ENCODE measurements around the gene DCLK2.

The DCLK2 gene

DNA sequence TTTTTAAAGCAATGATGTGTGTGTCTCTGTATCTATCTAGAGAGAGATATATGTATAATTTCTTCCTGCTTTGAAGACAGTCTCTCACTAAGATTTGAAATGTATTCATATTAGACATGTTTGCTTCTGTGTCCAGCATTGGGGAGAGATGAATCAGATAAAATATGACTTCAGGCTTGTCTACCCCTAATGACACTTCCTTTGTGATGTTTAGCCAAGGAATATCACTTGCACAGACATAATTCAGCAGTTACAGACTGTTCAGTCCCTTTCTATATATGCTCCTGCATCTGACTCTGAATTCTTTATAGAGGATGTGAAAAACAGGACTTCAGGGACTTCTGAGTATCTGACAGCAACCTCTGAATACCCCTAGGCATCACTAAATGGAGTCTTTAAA, 158.4 kb downstream of the DCLK2 start:
- Histone ChIP-seq H3K4me3 (IDR thresholded peaks at IDR 0.05; ENCODE audit: insufficient read depth, low read depth, low read length) (no peak overlapping the region), H3K4me1 (ENCODE audit: low read depth, poor library complexity, severe bottlenecking) (no peaks in the 10 kb centered on the region), H3K27ac (no peak overlapping the region), H4K20me1 (ENCODE audit: insufficient read depth) (no peaks in the 10 kb centered on the region), H2AFZ (ENCODE audit: low read depth) (no peak overlapping the region), H3K36me3 (ENCODE audit: insufficient read depth) (no peaks in the 10 kb centered on the region), H3K79me2 (ENCODE audit: insufficient read depth, low read depth) (no peaks in the 10 kb centered on the region), H3K27me3 (ENCODE audit: insufficient read depth, low read depth) (no peaks in the 10 kb centered on the region), H3K4me2 (no peak overlapping the region), H3K9ac (no peak overlapping the region)
- TF ChIP-seq CTCF (conservative IDR thresholded peaks at IDR 0.05; ENCODE audit: low read depth, low read length) = no peak

DNA sequence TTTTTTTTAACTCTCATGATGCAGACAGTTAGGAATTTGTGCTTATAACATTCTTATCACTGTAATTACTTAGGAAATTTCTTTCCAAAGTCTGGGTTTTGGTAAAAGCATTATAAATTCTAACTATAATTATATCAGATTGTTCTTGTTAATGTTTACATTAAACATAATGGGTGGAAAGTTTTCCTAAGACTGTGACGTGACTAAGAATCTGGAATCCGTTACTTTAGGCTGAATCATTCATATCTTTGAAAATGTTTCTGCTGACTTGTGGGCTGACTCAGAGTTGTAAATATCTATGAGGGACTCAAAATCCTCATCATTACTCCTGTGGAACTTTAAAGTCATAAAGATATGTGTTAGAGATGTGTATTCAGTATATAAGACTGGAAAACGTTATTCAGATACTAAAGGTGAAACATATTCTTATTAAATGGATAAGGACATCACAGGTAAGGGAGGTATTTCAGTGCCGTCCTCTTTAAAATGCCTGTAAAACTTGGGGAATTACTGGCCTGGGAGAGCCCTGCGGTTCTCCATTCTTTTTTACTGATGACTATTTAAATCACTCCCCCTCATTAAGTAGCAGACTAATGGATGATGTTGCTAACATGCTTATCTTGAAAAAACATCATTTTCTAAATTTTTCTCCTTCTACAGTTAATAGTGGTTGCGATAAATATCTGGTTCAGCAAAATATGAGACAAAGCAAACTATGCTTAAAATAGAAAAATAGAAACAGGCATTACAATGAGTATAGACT, 159.0 kb downstream of the DCLK2 start:
- TF ChIP-seq CTCF (conservative IDR thresholded peaks at IDR 0.05; ENCODE audit: low read depth, low read length) = no peak
- Histone ChIP-seq H3K9ac (no peak overlapping the region), H3K27me3 (ENCODE audit: insufficient read depth, low read depth) (no peaks in the 10 kb centered on the region), H3K27ac (no peak overlapping the region), H3K36me3 (ENCODE audit: insufficient read depth) (no peaks in the 10 kb centered on the region), H3K4me2 (no peak overlapping the region), H3K79me2 (ENCODE audit: insufficient read depth, low read depth) (no peaks in the 10 kb centered on the region), H3K4me1 (ENCODE audit: low read depth, poor library complexity, severe bottlenecking) (no peaks in the 10 kb centered on the region), H4K20me1 (ENCODE audit: insufficient read depth) (no peaks in the 10 kb centered on the region), H2AFZ (ENCODE audit: low read depth) (no peak overlapping the region), H3K4me3 (IDR thresholded peaks at IDR 0.05; ENCODE audit: insufficient read depth, low read depth, low read length) (no peak overlapping the region)

DNA sequence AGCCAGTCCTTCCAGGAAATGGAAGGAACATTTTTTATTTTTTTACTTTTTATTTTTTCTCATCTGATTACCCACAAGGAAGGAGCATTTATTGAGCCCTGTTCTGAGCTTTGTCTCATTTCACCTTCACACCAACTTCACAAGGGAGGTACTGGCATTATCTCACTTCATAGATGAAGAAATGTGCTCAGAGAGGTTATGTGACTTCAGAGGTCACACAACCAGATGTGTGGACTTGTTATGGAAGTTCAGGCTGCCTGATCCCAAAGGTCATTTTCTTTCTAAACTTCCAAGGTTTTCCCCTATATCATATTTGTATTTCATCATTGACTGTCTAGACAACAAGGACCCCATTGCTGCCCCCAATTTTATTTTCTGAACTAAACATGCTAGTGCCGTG, 160.3 kb downstream of the DCLK2 start:
- Histone ChIP-seq H3K4me2 (no peak overlapping the region), H3K4me1 (ENCODE audit: low read depth, poor library complexity, severe bottlenecking) (no peaks in the 10 kb centered on the region), H3K27ac (no peak overlapping the region), H2AFZ (ENCODE audit: low read depth) (no peak overlapping the region), H4K20me1 (ENCODE audit: insufficient read depth) (no peaks in the 10 kb centered on the region), H3K4me3 (IDR thresholded peaks at IDR 0.05; ENCODE audit: insufficient read depth, low read depth, low read length) (no peak overlapping the region), H3K27me3 (ENCODE audit: insufficient read depth, low read depth) (no peaks in the 10 kb centered on the region), H3K9ac (no peak overlapping the region), H3K79me2 (ENCODE audit: insufficient read depth, low read depth) (no peaks in the 10 kb centered on the region), H3K36me3 (ENCODE audit: insufficient read depth) (no peaks in the 10 kb centered on the region)
- TF ChIP-seq CTCF (conservative IDR thresholded peaks at IDR 0.05; ENCODE audit: low read depth, low read length) = no peak

- H3K27ac ChIP-seq = no peak overlapping the region
- H3K27me3 ChIP-seq (ENCODE audit: insufficient read depth, low read depth) = no peaks in the 10 kb centered on the region
- no peak overlapping the region for H3K9ac ChIP-seq
- H3K79me2 ChIP-seq (ENCODE audit: insufficient read depth, low read depth) = no peaks in the 10 kb centered on the region
- H2AFZ ChIP-seq (ENCODE audit: low read depth) = no peak overlapping the region
- H3K4me1 ChIP-seq (ENCODE audit: low read depth, poor library complexity, severe bottlenecking) = peaks cover 11% of the 10 kb centered on the region
- no peak for TF ChIP-seq CTCF (conservative IDR thresholded peaks at IDR 0.05; ENCODE audit: low read depth, low read length)
- H3K36me3 ChIP-seq (ENCODE audit: insufficient read depth) = no peaks in the 10 kb centered on the region
- H3K4me2 ChIP-seq = no peak overlapping the region
- no peaks in the 10 kb centered on the region for H4K20me1 ChIP-seq (ENCODE audit: insufficient read depth)
- H3K4me3 ChIP-seq (IDR thresholded peaks at IDR 0.05; ENCODE audit: insufficient read depth, low read depth, low read length) = no peak overlapping the region
These were observed 161.8 kb downstream of the DCLK2 start for GRCh38 chr4:150240011-150240410.
